ENCODE results near the gene PACRG. TPM values are rescaled to one million over a fixed set of nuclear protein-coding genes. Genes with fewer than 3 reads are reported as not detected.

The PACRG gene
- total and polyA plus RNA-seq, 4 donors = 0.47 to 3.8 (median 2.4) TPM

GRCh38 chr6:162679681-162680080 lies 48.1 kb upstream of the PACRG start:
- TF ChIP-seq NR2F2 (IDR thresholded peaks at IDR 0.05) = peak; percentile 24
- no peak for TF ChIP-seq REST (IDR thresholded peaks at IDR 0.05)
- TF ChIP-seq SP1 (IDR thresholded peaks at IDR 0.05) = no peak
- 84% methylated on average over 1 of the region's 1 CpG for WGBS
- DNase-seq (ENCODE audit: low spot score) = no peak

GRCh38 chr6:162680367-162680766 lies 47.4 kb upstream of the PACRG start:
- no peaks in the 10 kb centered on the region for H3K36me3 ChIP-seq (ENCODE audit: control insufficient read depth in 4 of 4, insufficient read depth in 3 of 4, low read depth in 1 of 4, low read length in 3 of 4)
- H3K9ac ChIP-seq (ENCODE audit: low read depth in 1 of 2, low read length in 2 of 2) = no peak overlapping the region
- H3K27me3 ChIP-seq (ENCODE audit: control insufficient read depth in 4 of 4, insufficient read depth in 4 of 4, low read length in 3 of 4) = no peaks in the 10 kb centered on the region
- peaks cover 0 to 7% (median 3%) of the 10 kb centered on the region in 4 donors for H3K4me1 ChIP-seq (ENCODE audit: control insufficient read depth in 4 of 4, insufficient read depth in 4 of 4, low read length in 3 of 4)
- no peak for DNase-seq (ENCODE audit: low spot score)
- H3K9me3 ChIP-seq (ENCODE audit: control insufficient read depth in 4 of 4, low read length in 3 of 4) = no peaks in the 10 kb centered on the region
- H3K4me3 ChIP-seq (ENCODE audit: low read depth in 1 of 3, low read length in 3 of 3) = no peak overlapping the region
- no peak overlapping the region for H3K27ac ChIP-seq (ENCODE audit: low read depth in 1 of 2, low read length in 2 of 2)
- TF ChIP-seq NR2F2 (IDR thresholded peaks at IDR 0.05) = no peak
- no peak for TF ChIP-seq RXRA (IDR thresholded peaks at IDR 0.05)
- TF ChIP-seq RAD21 (IDR thresholded peaks at IDR 0.05) = no peak
- TF ChIP-seq HNF4G (IDR thresholded peaks at IDR 0.05) = no peak

More at GRCh38 chr6:162679681-162680080, 48.1 kb upstream of the PACRG start:
- no peak overlapping the region for H3K27ac ChIP-seq (ENCODE audit: low read depth in 1 of 2, low read length in 2 of 2)
- H3K9ac ChIP-seq (ENCODE audit: low read depth in 1 of 2, low read length in 2 of 2) = no peak overlapping the region
- no peak overlapping the region for H3K4me3 ChIP-seq (ENCODE audit: low read depth in 1 of 3, low read length in 3 of 3)
- H3K4me1 ChIP-seq (ENCODE audit: control insufficient read depth in 4 of 4, insufficient read depth in 4 of 4, low read length in 3 of 4) = peaks cover 0 to 7% (median 3%) of the 10 kb centered on the region in 4 donors
- no peaks in the 10 kb centered on the region for H3K36me3 ChIP-seq (ENCODE audit: control insufficient read depth in 4 of 4, insufficient read depth in 3 of 4, low read depth in 1 of 4, low read length in 3 of 4)
- no peaks in the 10 kb centered on the region for H3K9me3 ChIP-seq (ENCODE audit: control insufficient read depth in 4 of 4, low read length in 3 of 4)
- no peaks in the 10 kb centered on the region for H3K27me3 ChIP-seq (ENCODE audit: control insufficient read depth in 4 of 4, insufficient read depth in 4 of 4, low read length in 3 of 4)

GRCh38 chr6:162680871-162681270 lies 46.9 kb upstream of the PACRG start:
- DNase-seq (ENCODE audit: low spot score) = no peak
- Histone ChIP-seq H3K36me3 (ENCODE audit: control insufficient read depth in 4 of 4, insufficient read depth in 3 of 4, low read depth in 1 of 4, low read length in 3 of 4) (no peaks in the 10 kb centered on the region), H3K4me1 (ENCODE audit: control insufficient read depth in 4 of 4, insufficient read depth in 4 of 4, low read length in 3 of 4) (peaks cover 0 to 7% (median 3%) of the 10 kb centered on the region in 4 donors), H3K27ac (ENCODE audit: low read depth in 1 of 2, low read length in 2 of 2) (no peak overlapping the region), H3K9ac (ENCODE audit: low read depth in 1 of 2, low read length in 2 of 2) (no peak overlapping the region), H3K4me3 (ENCODE audit: low read depth in 1 of 3, low read length in 3 of 3) (no peak overlapping the region), H3K27me3 (ENCODE audit: control insufficient read depth in 4 of 4, insufficient read depth in 4 of 4, low read length in 3 of 4) (no peaks in the 10 kb centered on the region), H3K9me3 (ENCODE audit: control insufficient read depth in 4 of 4, low read length in 3 of 4) (no peaks in the 10 kb centered on the region)
- WGBS = 72% methylated on average over 4 of the region's 4 CpGs
- TF ChIP-seq NR2F2 (IDR thresholded peaks at IDR 0.05) = no peak
- TF ChIP-seq ATF3 (IDR thresholded peaks at IDR 0.05) = no peak
- TF ChIP-seq YY1 (IDR thresholded peaks at IDR 0.05) = no peak
- TF ChIP-seq RAD21 (IDR thresholded peaks at IDR 0.05) = no peak
- TF ChIP-seq FOXA1 (IDR thresholded peaks at IDR 0.05) = no peak
- no peak for TF ChIP-seq MAX (IDR thresholded peaks at IDR 0.05)
- no peak for TF ChIP-seq TAF1 (conservative IDR thresholded peaks at IDR 0.05)
- TF ChIP-seq CTCF (IDR thresholded peaks at IDR 0.05; ENCODE audit: low read depth, low read length, missing input control) = no peak
- no peak for TF ChIP-seq GABPA (IDR thresholded peaks at IDR 0.05 in 1 of 2, conservative IDR thresholded peaks at IDR 0.05 in 1 of 2)
- TF ChIP-seq RXRA (IDR thresholded peaks at IDR 0.05) = no peak
- TF ChIP-seq HNF4A (conservative IDR thresholded peaks at IDR 0.05) = no peak
